ENCODE data around the gene CMTM5. TPM values are rescaled to one million over a fixed set of nuclear protein-coding genes. Genes with fewer than 3 reads are reported as not detected.

Gene CMTM5
- total and polyA plus RNA-seq, 8 donors = 0.61 to 1.3 (median 1.1) TPM; not detected in 4

GRCh38 chr14:23366426-23366921, 10.4 kb upstream of the CMTM5 start:
- peak overlapping the region; percentile 62 to 94 (median 84) for H3K27ac ChIP-seq
- intact Hi-C loops (cut with DNase I; ENCODE audit: low total_unique reads) = no loop called here
- peak in 1 of 2 donors; percentile 94 for DNase-seq

GRCh38 chr14:23370221-23370620, 6.6 kb upstream of the CMTM5 start:
- Histone ChIP-seq H3K4me3 (no peak overlapping the region), H3K36me3 (no peaks in the 10 kb centered on the region), H3K9me3 (no peaks in the 10 kb centered on the region), H3K27ac (no peak overlapping the region), H3K27me3 (peaks cover 0 to 17% (median 10%) of the 10 kb centered on the region in 3 donors), H3K4me1 (peaks cover 4 to 23% (median 14%) of the 10 kb centered on the region in 4 donors)
- TF ChIP-seq POLR2A (IDR thresholded peaks at IDR 0.05) (no peak), POLR2AphosphoS5 (IDR thresholded peaks at IDR 0.05) (no peak), CTCF (IDR thresholded peaks at IDR 0.05) (no peak), EP300 (IDR thresholded peaks at IDR 0.05) (no peak)
- 38 to 86% (median 63%) methylated on average over 1 of the region's 1 CpG for WGBS, 5 donors
- no peak for DNase-seq
- intact Hi-C loops (cut with DNase I; ENCODE audit: low total_unique reads) = loop anchor here (5.0 kb wide), 1 partner anchor 108 kb away; no protein-coding TSS in a partner anchor

More at GRCh38 chr14:23366426-23366921, 10.4 kb upstream of the CMTM5 start:
- H3K4me1 ChIP-seq = peaks cover 8 to 58% (median 33%) of the 10 kb centered on the region in 4 donors
- H3K36me3 ChIP-seq = no peaks in the 10 kb centered on the region
- WGBS, 5 donors = 16 to 29% (median 24%) methylated on average over 15 to 34 of the region's 34 CpGs
- H3K9me3 ChIP-seq = no peaks in the 10 kb centered on the region
- H3K27me3 ChIP-seq = peaks cover 0 to 32% (median 24%) of the 10 kb centered on the region in 3 donors
- TF ChIP-seq CTCF (IDR thresholded peaks at IDR 0.05) (no peak), POLR2A (IDR thresholded peaks at IDR 0.05) (no peak), POLR2AphosphoS5 (IDR thresholded peaks at IDR 0.05) (peak in 1 of 3 donors; percentile 3), EP300 (IDR thresholded peaks at IDR 0.05) (no peak)
- peak overlapping the region; percentile 47 to 65 (median 49) for H3K4me3 ChIP-seq

- intact Hi-C loops (cut with DNase I; ENCODE audit: low total_unique reads) = loop anchor here (5.0 kb wide), 1 partner anchor 110 kb away; no protein-coding TSS in a partner anchor
Observed at GRCh38 chr14:23371865-23372264, 5.0 kb upstream of the CMTM5 start.

GRCh38 chr14:23372509-23372908, 4.3 kb upstream of the CMTM5 start, which contains the start of gene IL25:
Gene IL25, plus strand, starts transcription at chr14:23372809.
- H3K4me3 ChIP-seq = no peak within 1 kb of the TSS
- H3K9me3 ChIP-seq = no peaks in the 10 kb centered on the region
- no peaks in the 10 kb centered on the region for H3K36me3 ChIP-seq
- no peak for DNase-seq
- H3K27ac ChIP-seq = no peak within 1 kb of the TSS
- intact Hi-C loops (cut with DNase I; ENCODE audit: low total_unique reads) = loop anchor here (5.0 kb wide), 1 partner anchor 110 kb away; no protein-coding TSS in a partner anchor
- no peaks in the 10 kb centered on the region for H3K27me3 ChIP-seq
- TF ChIP-seq CTCF (IDR thresholded peaks at IDR 0.05) (no peak), POLR2A (IDR thresholded peaks at IDR 0.05) (no peak), EP300 (IDR thresholded peaks at IDR 0.05) (no peak), POLR2AphosphoS5 (IDR thresholded peaks at IDR 0.05) (no peak)
- peaks cover 0 to 10% (median 0%) of the 10 kb centered on the region in 4 donors for H3K4me1 ChIP-seq
- 71 to 83% (median 73%) methylated on average over 2 of the region's 2 CpGs for WGBS, 5 donors

More at GRCh38 chr14:23371865-23372264, 5.0 kb upstream of the CMTM5 start:
- Histone ChIP-seq H3K27ac (no peak overlapping the region), H3K4me3 (no peak overlapping the region), H3K27me3 (peaks cover 0 to under 1% (median 0%) of the 10 kb centered on the region in 3 donors), H3K36me3 (no peaks in the 10 kb centered on the region), H3K4me1 (peaks cover 0 to 11% (median 2%) of the 10 kb centered on the region in 4 donors), H3K9me3 (no peaks in the 10 kb centered on the region)
- 75 to 86% (median 78%) methylated on average over 1 of the region's 1 CpG; no CpG with 5 or more reads in 1 of the 5 donors for WGBS, 5 donors
- no peak for TF ChIP-seq EP300 (IDR thresholded peaks at IDR 0.05)
- TF ChIP-seq POLR2AphosphoS5 (IDR thresholded peaks at IDR 0.05) = no peak
- no peak for TF ChIP-seq POLR2A (IDR thresholded peaks at IDR 0.05)
- TF ChIP-seq CTCF (IDR thresholded peaks at IDR 0.05) = no peak
- no peak for DNase-seq

All from stomach (tissue), 9 donors.